D721Med (cell line): ENCODE data around the gene ARID1A.
A peak's percentile ranks its signal among the peaks of the same experiment; 100 is the strongest.
"Not testable (repeated sequence)": the region's sequence is repeated elsewhere in the genome, so short reads cannot be mapped to it uniquely, and the experiment has no call there.

Experiments used
- DNase-seq: peaks from one replicate; pipeline ENCODE4 v3.0.0; 2011; ENCODE audit warnings: low spot score; ENCODE audit not compliant: insufficient read length
- FAIRE-seq: peaks from 2 replicates; lab custom pipeline; 2011; peaks lifted over from hg19 to GRCh38; lab: Jason Lieb, UNC
- TF ChIP-seq, protein P1 (sequence below): IDR thresholded peaks from 2 replicates; pipeline ENCODE4 v1.5.1; 2012; ENCODE audit warnings: mild to moderate bottlenecking, control low read depth; ENCODE audit not compliant: insufficient read depth; ENCODE audit errors: missing control alignments

The ARID1A gene

DNA sequence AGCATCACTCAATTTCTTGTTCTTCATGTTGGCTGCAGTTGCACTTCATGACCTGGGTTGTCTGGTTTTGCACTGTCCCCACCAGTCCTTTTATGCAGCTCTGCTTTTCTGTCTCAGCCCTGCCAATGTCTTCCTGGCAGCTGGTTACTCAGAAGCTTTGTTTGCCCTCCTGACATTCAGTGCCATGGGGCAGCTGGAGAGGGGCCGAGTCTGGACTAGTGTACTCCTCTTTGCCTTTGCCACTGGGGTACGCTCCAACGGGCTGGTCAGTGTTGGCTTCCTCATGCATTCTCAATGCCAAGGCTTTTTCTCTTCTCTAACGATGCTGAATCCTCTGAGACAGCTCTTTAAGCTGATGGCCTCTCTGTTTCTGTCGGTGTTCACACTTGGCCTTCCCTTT, 98.6 kb downstream of the ARID1A start:
- TF ChIP-seq, protein P1, sequence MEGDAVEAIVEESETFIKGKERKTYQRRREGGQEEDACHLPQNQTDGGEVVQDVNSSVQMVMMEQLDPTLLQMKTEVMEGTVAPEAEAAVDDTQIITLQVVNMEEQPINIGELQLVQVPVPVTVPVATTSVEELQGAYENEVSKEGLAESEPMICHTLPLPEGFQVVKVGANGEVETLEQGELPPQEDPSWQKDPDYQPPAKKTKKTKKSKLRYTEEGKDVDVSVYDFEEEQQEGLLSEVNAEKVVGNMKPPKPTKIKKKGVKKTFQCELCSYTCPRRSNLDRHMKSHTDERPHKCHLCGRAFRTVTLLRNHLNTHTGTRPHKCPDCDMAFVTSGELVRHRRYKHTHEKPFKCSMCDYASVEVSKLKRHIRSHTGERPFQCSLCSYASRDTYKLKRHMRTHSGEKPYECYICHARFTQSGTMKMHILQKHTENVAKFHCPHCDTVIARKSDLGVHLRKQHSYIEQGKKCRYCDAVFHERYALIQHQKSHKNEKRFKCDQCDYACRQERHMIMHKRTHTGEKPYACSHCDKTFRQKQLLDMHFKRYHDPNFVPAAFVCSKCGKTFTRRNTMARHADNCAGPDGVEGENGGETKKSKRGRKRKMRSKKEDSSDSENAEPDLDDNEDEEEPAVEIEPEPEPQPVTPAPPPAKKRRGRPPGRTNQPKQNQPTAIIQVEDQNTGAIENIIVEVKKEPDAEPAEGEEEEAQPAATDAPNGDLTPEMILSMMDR = no peak
- FAIRE-seq = no peak
- no peak for DNase-seq

GRCh38 chr1:26797627-26798026, 101.8 kb downstream of the ARID1A start:
- DNase-seq = no peak
- TF ChIP-seq, protein P1 = no peak
- no peak for FAIRE-seq

DNA sequence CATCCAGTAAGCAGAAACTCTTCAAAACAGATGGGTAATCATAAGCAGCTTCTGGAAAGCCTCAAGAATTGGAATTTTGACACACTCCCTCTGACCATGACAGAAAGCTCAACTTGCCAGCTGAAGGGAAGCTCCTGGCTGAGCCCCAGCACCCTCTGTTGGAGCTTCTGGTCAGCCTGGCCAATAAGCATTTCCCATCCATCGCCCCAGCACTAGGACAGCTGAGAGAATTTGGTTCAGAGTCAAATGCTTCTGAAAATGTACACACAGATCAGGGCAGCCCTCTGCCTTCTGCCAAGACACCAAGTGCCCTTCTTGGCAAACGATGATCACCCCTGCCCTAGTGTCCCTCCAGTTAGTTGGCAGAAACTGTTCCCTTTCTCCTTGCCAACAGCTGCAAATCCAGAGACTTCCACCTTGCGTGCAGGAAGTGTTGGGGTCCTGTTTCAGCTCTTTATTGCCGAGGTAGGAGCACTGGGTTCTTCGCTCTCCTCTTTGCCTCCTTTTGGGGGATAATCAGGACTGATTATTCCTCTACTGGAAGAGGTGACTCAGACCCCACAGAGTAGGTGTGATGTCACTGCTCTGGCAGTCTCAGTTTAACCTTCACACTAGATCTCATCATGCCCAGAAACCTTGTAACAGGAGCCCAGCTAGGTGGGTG, 103.8 kb downstream of the ARID1A start:
- FAIRE-seq (no peak), DNase-seq (no peak)
- TF ChIP-seq, protein P1 = no peak

GRCh38 chr1:26803932-26804331, 108.1 kb downstream of the ARID1A start:
- not testable (repeated sequence) for FAIRE-seq, DNase-seq

- TF ChIP-seq, protein P1 = peak; percentile 70
- not testable (repeated sequence) for FAIRE-seq, DNase-seq
Measured at GRCh38 chr1:26810105-26810504, 114.3 kb downstream of the ARID1A start.

DNA sequence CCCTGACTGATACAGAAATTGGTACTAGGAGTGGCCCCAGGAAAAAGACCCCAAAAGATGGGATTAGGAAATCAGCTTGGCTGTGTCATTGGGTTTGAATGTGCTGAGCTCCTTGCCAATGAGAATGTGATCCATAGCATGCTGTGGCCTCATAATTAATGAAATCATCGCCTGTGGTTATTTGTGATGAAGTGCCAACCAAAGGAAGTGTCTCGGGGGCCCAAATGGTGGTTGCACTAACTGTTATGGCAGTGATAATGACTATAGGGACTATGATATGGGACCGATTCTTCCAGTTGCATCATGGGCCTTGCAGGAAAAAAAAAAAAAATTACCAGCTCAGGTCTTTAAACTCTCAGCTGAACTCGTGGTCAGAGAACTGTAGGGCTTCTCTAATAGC, 115.2 kb downstream of the ARID1A start:
- FAIRE-seq (no peak), DNase-seq (no peak)
- TF ChIP-seq, protein P1 = no peak

GRCh38 chr1:26811708-26812107, 115.9 kb downstream of the ARID1A start:
- TF ChIP-seq, protein P1 = no peak
- FAIRE-seq = no peak
- DNase-seq = no peak
